Inferior parietal cortex (tissue), 1 donor: ENCODE measurements around the gene FLOT2.
"Not testable (repeated sequence)": the region's sequence is repeated elsewhere in the genome, so short reads cannot be mapped to it uniquely, and the experiment has no call there.

Source experiments
- DNase-seq: peaks from one replicate; pipeline ENCODE4 v3.0.0-alpha.2; 2016; ENCODE audit errors: extremely low spot score

The FLOT2 gene

DNA sequence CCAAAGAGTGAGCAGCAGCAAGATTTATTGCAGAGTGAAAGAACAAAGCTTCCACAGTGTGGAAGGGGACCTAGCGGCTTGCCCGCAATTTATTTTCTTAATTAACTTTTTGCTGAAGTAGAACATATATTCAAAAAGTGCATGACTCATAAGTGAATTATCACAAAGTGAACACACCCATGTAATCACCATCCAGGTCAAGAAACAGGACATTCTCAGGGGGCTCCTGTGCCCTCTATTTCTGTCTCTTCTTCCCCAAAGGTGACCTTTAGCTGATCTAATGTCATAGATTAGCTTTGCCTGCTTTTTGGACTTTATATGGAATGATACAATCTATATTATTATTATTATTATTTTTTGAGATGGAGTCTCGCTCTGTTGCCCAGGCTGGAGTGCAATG is 22.8 kb downstream of the FLOT2 start:
- no peak for DNase-seq

DNA sequence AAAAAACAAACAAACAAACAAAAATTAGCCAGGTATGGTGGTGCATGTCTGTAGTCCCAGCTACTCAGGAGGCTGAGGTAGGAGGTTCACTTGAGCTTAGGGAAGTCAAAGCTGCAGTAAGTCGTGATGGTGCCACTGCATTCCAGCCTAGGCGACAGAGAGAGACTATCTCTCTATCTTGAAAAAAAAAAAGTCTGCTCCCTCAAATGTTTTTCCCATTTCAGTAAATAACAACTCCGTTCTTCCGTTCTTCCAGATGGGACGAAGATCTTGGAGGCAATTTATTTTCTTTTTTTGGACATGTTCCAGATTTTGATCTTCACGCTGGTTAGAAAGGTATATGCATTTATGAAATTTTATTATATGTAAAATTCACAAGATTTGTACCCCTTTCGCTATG is 23.7 kb downstream of the FLOT2 start:
- no peak for DNase-seq

DNA sequence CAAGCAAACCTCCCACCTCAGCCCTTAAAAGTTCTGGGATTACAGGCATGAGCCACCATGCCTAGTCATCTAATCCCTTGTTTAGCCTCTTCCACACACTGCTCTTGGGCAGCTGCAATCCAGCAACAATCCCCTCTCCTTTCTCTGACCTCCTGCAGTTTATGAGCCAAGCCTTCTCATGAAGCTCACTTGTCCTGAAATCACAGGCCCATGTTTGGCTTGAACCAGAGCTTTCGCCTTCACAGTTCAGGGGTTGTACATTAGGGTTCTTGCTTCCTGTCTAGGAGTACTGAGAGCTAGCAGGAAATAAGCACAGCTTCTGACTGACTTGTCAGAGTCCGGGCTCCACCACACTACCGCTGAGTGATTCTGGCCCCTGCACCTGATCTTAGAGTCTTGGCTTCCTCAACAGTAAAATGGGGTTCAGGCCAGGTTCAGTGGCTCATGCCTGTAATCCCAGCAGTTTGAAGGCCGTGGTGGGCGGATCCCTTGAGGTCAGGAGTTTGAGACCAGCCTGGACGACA is 26.4 kb downstream of the FLOT2 start:
- DNase-seq = no peak

DNA sequence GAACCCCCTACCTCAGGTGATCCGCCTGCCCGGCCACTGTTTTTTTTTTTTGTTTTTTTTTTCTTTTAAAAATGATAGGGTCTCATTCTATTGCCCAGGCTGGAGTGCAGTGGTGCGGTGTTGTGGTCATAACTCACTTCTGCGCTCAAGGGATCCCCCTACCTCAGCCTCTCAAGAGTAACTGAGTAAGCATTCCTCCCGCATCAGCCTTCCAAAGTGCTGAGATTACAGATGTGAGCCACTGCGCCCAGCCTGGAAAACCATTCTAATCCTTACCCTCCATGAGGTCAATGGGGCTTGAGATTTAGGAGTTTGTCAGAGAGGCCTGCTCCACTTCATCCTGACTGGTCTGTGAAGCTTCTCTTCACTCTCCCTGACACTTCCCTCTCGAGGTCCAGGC is 30.3 kb downstream of the FLOT2 start:
- DNase-seq = no peak

DNA sequence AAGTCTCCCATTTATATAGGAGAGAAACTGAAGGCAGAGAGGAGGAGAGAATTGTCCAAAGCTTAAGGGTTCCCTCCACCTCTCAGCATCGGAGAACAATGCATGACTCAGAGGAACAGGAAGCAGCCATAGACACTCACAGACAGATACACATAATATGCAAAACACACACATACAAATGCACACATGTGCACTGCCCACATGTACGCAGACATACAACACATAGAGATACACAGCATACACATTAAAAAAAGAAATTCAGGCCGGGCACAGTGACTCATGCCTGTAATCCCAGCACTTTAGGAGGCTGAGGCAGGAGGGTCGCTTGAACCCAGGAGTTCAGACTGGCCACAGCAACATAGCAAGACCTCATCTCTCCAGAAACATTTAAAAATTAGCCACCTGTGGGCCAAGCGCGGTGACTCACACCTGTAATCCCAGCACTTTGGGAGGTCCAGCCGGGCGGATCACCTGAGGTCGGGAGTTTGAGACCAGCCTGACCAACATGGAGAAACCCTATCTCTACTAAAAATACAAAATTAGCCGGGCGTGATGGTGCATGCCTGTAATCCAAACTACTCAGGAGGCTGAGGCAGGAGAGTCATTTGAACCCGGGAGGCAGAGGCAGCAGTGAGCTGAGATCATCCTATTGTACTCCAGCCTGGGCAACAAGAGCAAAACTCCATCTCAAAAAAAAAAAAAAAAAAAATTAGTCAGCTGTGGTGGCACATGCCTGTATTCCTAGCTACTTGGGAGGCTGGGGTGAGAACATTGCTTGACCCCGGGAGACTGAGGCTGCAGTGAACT is 31.4 kb downstream of the FLOT2 start:
- DNase-seq = no peak

DNA sequence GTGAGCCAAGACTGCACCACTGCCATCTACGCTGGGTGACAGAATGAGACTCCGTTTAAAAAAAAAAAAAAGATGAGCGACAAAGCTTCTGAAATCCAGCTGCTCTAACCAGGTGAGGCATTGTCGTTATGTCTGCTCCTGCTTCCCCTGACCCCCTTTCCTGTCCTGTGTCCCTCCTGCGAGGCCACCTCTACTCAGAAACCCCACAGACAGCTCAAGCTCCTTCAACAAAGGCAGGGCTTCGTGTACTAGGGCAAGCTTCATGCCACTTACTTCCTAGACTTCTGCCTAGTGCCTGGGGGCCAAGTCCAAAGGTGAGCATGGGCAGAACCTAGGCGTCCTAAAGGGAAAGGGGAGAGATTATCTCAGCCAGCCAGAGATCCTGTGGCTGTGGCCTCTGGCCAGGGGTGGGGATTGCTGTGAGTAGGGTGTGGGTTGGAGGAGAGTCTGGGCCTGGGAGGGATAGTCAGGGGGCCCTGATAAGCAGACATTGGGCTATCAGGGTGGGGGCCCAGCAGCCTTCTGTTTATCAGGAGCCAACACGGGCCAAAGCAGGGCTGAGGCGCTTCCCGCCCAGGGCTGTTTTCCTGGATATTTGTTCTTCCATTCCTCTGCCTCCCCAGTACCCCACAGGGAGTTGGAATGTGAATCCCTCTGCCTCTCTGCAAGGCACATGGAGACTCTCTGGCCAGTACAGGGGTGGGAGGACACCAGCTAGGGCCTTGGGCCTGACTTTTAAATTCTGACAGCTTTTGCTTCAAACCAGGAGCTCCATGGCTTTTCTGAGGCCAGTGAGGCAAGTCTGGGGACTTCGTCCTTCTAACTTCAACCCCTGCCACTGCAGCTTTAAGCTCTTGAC is 32.3 kb downstream of the FLOT2 start:
- DNase-seq = peak; percentile 43

DNA sequence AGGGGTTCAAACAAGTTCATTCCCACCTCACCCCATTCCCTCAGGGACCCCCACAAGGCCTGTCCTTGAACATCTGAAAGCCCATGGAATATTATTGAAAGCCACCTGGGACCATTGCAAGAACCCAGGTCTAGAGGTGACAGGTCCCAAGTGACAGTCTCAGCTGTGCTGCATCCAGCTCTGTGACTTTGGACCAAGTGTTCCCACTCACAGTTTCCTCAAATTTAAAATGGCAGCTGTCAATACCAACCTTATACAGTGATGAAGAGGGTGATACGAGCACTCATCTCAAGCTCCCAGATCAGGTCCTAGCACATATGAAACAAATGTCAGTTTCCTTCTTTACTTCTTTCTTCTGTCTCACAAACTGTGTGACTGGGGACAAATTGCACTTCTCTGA is 33.6 kb downstream of the FLOT2 start:
- DNase-seq = no peak

DNA sequence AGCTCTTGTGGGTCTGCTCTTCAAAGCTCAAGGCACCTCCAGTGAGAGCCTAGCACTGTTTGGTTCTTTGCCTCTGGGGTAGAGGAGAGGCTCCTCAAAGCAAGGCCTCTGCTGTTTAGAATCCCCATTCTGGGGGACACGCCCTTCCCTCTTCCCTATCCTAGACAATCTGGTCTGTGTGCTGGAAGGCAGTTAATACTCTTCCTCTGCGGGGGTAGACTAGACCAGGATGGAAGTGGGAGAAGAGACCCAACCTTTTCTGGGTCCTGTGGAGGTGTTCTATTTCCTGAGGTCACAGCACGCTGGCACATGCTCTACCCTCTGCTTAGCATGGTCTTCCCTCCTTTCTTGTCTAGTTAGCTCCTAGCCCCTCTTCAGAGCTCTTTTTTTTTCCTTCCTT is 35.0 kb downstream of the FLOT2 start:
- DNase-seq = no peak

DNA sequence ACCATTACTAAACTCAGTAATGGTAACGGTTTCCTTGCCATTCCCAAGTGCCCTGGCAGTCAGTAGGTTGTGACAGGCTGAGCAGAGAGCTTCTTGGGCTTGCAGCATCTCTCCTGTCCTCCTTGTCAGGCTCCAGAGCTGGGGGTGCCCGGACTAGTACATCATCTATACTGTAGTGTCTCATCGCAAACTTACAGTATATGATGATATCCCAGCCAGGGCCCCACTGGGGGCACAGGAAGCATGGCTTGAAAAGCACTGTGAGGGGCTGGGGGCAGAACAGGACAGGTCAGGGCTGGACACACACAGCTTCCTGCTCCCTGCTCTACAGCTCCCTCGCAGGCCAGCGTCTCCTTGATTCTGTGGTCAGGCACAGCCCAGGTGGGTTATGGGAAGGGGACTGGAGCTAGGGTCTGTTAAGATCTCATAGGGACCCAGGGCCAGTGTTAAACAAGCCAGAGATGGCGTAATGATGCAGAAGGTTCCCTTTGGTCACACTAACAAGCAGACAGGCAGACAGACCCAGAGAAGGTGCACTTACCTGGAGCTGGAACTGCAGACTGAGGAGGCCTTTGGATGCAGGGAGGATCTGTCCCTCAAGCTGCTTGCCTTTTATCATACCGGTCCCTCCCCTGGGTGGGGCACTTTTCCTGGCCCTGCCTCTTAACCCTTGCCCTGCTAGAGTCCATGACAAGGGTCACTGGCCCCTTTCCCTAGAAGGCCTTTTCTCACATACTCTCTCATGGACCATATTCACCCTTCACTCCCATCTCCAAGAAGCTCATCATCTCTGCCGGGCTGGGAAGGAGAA is 35.9 kb downstream of the FLOT2 start:
- DNase-seq = peak; percentile 24

DNA sequence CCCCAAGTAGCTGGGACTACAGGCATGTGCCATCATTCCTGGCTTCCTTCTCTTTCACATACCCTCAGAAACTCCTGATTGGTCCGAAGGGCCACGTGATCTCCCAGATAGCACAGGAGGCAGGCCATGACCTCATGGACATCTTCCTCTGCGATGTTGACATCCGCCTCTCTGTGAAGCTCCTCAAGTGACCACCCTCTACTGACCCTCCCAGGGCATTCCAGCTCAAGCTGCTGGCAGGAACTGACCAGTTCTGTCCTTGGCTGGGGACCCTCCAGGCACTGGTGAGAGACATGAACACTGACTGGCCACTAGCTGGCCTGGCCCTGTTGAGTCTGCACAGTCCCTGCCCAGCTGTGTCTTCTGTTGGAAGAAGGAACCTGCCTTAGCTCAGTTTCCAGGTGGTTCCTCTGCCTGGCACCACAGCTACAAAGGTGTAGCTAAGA is 37.1 kb downstream of the FLOT2 start:
- DNase-seq = no peak

DNA sequence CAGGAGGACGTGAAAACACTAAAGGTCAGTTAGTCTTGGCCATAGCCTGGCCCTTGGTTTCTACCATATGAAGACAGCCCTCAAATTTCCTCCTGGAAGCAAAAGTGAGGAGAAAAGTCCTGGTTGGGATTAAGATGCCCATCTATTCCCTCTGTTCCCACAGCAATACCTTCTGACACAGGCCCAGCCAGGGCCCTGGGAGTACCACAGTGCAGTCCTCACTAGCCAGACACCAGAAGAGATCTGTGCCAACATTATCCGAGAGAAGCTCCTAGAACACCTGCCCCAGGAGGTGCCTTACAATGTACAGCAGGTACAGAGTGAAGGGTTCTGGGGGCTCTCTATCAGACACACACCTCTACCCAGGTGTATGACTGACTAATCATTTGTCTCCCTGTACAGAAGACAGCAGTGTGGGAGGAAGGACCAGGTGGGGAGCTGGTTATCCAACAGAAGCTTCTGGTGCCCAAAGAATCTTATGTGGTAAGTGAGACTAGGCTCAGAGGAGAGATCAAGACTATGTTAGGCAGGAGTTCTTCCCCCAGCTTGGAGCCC is 38.7 kb downstream of the FLOT2 start:
- no peak for DNase-seq

DNA sequence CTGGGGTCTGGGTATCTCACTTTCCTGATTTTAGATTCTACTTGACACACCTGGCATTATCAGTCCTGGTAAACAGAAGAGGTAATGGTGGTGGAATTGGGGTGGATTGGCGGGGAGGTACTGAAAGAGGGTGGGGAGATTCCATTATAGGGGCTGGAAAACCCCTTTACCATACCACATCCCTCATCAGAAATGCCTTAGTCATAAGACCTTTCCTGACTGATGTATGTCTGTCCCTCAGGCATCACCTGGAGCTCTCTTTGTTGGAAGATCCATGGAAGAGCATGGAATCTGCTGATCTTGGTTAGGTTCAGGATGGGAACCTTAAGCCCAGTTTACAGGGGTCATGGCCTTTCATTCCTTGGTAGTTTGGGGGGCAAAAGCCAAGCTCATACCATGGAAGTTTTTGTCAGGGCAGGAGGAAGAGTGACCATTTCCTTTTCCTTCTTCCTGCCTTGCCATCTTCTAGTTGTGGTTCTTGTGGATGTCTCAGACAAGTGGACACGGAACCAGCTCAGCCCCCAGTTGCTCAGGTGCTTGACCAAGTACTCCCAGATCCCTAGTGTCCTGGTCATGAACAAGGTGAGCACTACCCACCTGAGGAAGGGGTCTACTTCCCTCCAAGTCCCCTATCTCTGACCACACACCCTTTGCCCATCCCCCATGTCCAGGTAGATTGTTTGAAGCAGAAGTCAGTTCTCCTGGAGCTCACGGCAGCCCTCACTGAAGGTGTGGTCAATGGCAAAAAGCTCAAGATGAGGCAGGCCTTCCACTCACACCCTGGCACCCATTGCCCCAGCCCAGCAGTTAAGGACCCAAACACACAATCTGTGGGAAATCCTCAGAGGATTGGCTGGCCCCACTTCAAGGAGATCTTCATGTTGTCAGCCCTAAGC is 39.4 kb downstream of the FLOT2 start:
- DNase-seq = no peak

DNA sequence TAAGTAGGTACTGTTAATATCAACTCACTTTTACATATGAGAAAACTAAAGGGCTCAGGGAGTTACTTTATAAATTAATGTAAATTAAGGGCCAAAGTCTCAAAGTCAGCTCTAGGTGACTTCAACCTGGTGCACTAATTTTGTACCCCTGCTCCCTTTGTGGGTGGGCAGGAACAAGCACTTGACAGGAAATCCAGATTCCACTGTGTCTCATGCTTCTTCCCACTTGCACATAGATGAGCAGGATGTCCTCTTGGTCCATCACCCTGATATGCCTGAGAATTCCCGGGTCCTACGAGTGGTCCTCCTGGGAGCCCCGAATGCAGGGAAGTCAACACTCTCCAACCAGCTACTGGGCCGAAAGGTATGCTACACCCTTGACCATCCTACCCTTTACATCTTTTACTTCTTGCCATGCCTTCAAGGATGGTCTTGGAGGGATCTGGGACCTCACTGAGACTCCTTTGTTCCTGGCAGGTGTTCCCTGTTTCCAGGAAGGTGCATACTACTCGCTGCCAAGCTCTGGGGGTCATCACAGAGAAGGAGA is 41.4 kb downstream of the FLOT2 start:
- no peak for DNase-seq

DNA sequence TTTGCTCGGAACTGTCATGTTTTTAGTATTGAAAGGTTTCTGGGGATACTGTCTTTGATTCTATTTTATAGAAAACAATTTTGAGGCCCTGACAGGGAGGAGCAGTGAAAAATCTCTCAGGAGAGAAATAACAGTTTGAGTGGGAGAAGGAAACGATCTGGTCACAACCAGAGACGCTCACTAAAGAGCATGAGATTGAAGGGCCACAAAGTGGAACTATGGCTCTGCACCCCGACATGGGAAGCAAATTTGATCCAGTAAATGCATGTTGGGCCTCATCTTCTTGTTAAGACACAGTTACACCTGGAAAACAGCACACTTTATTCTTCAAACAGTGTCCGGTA is 42.2 kb downstream of the FLOT2 start:
- DNase-seq = no peak

DNA sequence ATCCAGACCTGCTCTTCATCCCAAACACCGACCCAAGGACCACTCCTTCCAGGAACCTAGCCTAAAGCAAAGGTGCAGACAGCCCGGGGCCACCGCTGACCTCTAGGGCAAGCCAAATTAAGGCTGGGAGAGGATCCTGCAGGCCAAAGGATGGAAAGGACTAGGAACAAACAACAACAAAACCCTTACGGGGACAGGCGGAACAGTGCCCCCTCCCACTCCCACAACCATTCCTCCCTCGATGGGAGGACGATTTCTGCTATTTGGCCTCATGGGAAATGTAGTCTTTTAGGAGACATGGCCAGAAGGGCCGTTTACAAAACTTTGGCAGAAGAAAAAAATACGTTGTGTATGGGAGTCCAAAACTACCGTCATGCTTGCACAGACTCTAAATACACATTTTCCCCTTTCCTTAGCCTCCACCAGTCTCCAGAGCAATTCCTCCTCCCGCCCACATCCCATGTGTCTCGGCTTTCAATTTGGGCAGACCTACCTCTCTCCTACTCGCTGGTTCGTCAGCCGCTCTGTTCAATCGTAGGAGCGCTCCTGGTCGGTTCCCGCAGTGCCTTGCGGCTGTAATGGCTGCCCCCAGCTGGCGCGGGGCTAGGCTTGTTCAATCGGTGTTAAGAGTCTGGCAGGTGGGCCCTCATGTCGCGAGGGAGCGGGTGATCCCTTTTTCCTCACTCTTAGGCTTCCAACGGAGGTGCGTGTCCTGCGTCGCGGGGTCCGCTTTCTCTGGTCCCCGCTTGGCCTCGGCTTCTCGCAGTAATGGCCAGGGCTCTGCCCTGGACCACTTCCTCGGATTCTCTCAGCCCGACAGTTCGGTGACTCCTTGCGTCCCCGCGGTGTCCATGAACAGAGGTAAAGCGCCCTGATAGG is 42.8 kb downstream of the FLOT2 start, which contains the start of gene ERAL1:
Gene ERAL1, plus strand, starts transcription at position 560 of the 879 bp plus-strand sequence. Its CDS starts 19 bp downstream, at position 579.
- DNase-seq = peak; percentile 87

DNA sequence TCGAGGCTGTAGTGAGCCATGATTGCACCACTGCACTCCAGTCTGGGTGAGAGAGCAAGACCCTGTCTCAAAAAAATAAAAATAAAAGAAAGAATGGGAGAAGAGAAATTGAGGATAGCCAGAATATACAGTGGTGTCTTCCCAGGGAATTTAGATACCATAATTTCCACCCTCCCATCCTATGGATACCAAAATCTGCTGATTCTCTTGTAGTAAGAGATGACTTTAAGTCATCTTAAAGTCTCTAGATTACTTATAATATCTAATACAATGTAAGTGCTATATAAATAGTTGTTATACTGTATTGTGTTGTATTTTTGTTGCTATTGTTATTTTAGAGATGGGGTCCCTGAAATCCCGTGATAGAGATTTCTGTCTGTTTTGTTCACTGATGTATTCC is 44.2 kb downstream of the FLOT2 start:
- no peak for DNase-seq

DNA sequence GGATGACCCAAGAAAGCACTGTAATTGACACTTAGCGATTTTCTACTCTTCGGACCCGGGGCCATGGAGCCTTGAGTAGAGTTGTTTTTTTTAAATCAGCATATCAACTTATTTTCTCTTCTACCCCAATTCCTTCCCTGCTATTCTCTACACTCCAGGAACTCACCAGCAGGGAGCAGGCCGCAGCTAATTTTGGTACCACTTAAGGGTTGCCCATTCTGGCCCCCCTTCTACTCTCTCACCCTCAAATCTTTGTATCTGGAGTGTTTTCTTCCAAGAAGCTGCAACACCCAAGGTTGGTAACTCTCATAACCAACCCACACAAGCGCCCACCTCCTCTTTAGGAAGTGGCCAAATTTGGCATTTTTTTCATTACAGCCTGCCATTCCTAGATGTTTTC is 48.3 kb downstream of the FLOT2 start:
- no peak for DNase-seq

DNA sequence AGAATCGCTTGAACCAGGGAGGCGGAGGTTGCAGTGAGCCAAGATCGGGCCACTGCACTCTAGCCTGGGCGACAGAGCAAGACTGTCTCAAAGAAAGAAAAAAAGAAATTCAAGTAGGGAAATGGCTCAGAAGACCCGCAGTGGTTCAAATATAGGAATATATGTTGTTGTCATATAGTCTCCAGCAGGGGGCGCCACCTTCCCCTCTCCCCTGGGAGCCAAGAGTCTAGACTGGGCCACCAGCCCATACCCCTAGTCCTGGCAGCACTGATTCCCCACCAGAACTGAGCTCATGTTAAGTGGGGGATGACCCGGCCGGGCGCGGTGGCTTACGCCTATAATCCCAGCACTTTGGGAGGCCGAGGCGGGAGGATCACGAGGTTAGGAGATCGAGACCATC is 48.9 kb downstream of the FLOT2 start:
- DNase-seq = not testable (repeated sequence)

DNA sequence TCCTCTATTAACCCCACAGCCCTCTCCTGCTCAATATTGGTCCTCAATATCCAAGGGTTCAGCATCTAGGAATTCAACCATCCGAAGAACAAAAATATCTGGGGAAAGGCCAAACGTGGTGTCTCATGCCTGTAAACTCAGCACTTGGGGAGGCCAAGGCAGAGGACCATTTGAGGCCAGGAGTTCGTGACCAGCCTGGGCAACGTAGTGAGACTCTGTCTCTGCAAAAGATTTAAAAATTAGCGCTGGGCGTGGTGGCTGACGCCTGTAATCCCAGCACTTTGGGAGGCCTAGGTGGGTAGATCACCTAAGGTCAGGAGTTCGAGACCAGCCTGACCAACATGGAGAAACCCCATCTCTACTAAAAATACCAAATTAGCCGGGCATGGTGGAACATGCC is 50.8 kb downstream of the FLOT2 start:
- DNase-seq = not testable (repeated sequence)
